ENCODE data around the gene ST6GALNAC3. TPM values are rescaled to one million over a fixed set of nuclear protein-coding genes. Genes with fewer than 3 reads are reported as not detected.

Gene ST6GALNAC3
- total RNA-seq, 1 experiment from 2014 or later, result 0.82 TPM

DNA sequence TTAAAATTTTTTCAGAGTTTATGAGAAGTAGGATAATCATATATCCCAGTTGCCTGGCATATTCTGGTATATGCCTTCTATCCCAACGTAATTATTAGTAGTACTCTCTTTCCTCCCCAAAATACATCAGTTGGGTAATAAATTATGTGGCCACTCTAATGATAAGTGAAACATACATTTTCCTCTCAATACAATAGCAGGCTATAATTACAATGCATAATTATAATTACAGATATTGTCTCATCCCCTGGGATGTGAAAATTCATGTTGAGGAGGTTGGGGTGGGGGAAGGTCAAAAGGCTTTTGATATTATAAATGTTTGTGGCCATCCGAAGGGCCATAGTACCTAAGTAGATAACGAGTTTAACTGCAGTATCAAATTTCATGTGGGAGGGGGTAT lies 277.1 kb downstream of the ST6GALNAC3 start:
- Mint-ChIP-seq H3K27me3 (ENCODE audit: insufficient read depth, unreplicated experiment) (peaks cover 31% of the 10 kb centered on the region), H3K36me3 (ENCODE audit: insufficient read depth, unreplicated experiment) (no peaks in the 10 kb centered on the region), H3K27ac (ENCODE audit: low read depth, unreplicated experiment) (no peak overlapping the region), H3K4me1 (ENCODE audit: insufficient read depth, unreplicated experiment) (no peaks in the 10 kb centered on the region), H3K4me3 (ENCODE audit: unreplicated experiment) (no peak overlapping the region), H3K9me3 (ENCODE audit: unreplicated experiment) (no peaks in the 10 kb centered on the region)
- no peak for DNase-seq (ENCODE audit: unreplicated experiment)
- BruUV-seq (replicated peaks), result no TSS peak
- ChIA-PET POLR2A (interaction anchor here (0.6 kb wide), 1 partner anchor 387 kb away, joined by 3 read pairs; no protein-coding TSS in a partner anchor), CTCF (interaction anchor here (0.6 kb wide), 1 partner anchor 197 kb away, joined by 4 read pairs; no protein-coding TSS in a partner anchor)
- intact Hi-C loops (cut with micrococcal nuclease), result no loop called here
- TF ChIP-seq, protein P1, sequence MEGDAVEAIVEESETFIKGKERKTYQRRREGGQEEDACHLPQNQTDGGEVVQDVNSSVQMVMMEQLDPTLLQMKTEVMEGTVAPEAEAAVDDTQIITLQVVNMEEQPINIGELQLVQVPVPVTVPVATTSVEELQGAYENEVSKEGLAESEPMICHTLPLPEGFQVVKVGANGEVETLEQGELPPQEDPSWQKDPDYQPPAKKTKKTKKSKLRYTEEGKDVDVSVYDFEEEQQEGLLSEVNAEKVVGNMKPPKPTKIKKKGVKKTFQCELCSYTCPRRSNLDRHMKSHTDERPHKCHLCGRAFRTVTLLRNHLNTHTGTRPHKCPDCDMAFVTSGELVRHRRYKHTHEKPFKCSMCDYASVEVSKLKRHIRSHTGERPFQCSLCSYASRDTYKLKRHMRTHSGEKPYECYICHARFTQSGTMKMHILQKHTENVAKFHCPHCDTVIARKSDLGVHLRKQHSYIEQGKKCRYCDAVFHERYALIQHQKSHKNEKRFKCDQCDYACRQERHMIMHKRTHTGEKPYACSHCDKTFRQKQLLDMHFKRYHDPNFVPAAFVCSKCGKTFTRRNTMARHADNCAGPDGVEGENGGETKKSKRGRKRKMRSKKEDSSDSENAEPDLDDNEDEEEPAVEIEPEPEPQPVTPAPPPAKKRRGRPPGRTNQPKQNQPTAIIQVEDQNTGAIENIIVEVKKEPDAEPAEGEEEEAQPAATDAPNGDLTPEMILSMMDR (IDR thresholded peaks at IDR 0.05; ENCODE audit: unreplicated experiment), result no peak

DNA sequence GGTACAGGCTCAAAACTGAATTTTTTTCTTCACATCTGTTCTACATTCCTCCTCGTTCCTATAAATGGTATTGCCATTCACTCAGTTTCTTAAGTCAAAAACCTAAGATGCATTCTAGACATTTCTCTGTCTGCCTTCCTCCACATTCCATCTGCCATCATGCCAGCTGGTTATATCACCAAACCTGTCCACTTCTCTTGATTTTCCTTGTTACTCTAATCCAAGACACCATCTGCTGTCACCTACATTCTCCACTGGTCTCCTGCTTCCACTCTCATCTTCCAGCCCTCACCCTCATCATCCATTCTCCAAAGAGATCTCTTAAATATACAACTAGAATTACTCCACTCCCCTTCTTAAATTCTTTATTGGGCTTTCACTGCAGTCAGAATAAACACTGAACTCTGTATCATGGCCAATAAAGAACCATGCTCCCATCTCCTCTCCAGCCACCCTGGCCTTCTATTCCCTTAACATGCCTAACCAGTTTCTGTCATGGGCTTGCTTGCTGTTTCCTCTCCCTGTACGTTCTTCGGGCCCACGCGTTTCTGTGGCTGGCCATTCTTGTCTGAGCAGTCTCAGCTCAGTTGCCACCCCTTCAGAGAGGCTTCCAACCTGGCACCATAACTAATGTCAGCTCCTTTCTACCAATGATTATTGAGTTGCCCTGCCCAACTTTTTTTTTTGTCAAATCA lies 278.3 kb downstream of the ST6GALNAC3 start:
- TF ChIP-seq, protein P1 (IDR thresholded peaks at IDR 0.05; ENCODE audit: unreplicated experiment), result no peak
- Mint-ChIP-seq H3K4me1 (ENCODE audit: insufficient read depth, unreplicated experiment) (no peaks in the 10 kb centered on the region), H3K27ac (ENCODE audit: low read depth, unreplicated experiment) (no peak overlapping the region), H3K27me3 (ENCODE audit: insufficient read depth, unreplicated experiment) (peaks cover 31% of the 10 kb centered on the region), H3K36me3 (ENCODE audit: insufficient read depth, unreplicated experiment) (no peaks in the 10 kb centered on the region), H3K4me3 (ENCODE audit: unreplicated experiment) (no peak overlapping the region), H3K9me3 (ENCODE audit: unreplicated experiment) (no peaks in the 10 kb centered on the region)
- POLR2A ChIA-PET, result interaction anchor here (0.7 kb wide), 1 partner anchor 403 kb away, joined by 3 read pairs; no protein-coding TSS in a partner anchor
- CTCF ChIA-PET, result interaction anchor here (0.7 kb wide), 2 partner anchors 362 to 1314 kb away, joined by 3 to 5 read pairs; no protein-coding TSS in a partner anchor
- no peak for DNase-seq (ENCODE audit: unreplicated experiment)
- intact Hi-C loops (cut with micrococcal nuclease), result no loop called here
- no TSS peak for BruUV-seq (replicated peaks)

DNA sequence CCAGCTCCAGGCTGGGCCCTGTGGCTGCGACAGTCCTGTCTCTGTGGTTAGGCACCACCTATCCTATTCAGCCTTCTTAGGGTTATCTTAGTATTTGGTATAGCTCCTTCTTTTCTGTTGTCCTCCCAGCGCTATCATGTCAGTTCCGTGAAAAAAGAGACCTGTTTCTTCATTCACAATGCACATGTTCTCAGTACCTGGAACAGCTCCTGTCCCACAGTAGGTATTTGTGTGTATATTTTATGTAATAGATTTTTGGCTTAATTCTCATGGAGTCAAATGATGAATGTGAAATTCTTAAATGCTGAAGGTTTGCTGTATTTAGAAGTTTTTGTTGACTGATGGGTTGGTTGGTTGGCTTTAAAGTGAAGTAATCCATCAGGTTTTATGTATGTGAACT lies 279.7 kb downstream of the ST6GALNAC3 start:
- TF ChIP-seq, protein P1 (IDR thresholded peaks at IDR 0.05; ENCODE audit: unreplicated experiment), result no peak
- ChIA-PET CTCF (no interaction called here), POLR2A (no interaction called here)
- DNase-seq (ENCODE audit: unreplicated experiment), result no peak
- H3K27me3 Mint-ChIP-seq (ENCODE audit: insufficient read depth, unreplicated experiment), result peaks cover 27% of the 10 kb centered on the region
- intact Hi-C loops (cut with micrococcal nuclease), result no loop called here
- H3K4me3 Mint-ChIP-seq (ENCODE audit: unreplicated experiment), result no peak overlapping the region
- no peaks in the 10 kb centered on the region for H3K9me3 Mint-ChIP-seq (ENCODE audit: unreplicated experiment)
- no peaks in the 10 kb centered on the region for H3K36me3 Mint-ChIP-seq (ENCODE audit: insufficient read depth, unreplicated experiment)
- no peaks in the 10 kb centered on the region for H3K4me1 Mint-ChIP-seq (ENCODE audit: insufficient read depth, unreplicated experiment)
- no peak overlapping the region for H3K27ac Mint-ChIP-seq (ENCODE audit: low read depth, unreplicated experiment)
- BruUV-seq (replicated peaks), result no TSS peak

DNA sequence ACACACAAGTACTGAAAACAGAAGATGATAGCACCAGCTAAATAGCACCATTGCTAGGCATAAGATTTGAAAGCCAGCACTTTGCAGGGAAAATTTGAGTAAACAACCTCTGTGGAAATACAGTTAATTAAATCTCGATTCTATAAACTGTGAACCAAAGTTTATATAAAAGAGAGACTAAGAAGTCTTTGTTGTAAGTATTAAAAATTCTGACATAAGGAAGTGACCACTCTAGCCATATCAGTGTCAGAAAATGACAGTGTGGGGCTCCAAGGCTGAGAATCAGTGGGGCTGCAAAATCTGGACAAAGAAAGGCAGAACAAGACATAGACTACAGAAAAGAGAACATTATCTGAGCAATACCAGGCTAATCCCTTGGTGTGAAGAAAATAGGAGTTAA lies 292.2 kb downstream of the ST6GALNAC3 start:
- Mint-ChIP-seq H3K27me3 (ENCODE audit: insufficient read depth, unreplicated experiment) (peaks cover 15% of the 10 kb centered on the region), H3K4me1 (ENCODE audit: insufficient read depth, unreplicated experiment) (no peaks in the 10 kb centered on the region), H3K27ac (ENCODE audit: low read depth, unreplicated experiment) (no peak overlapping the region), H3K4me3 (ENCODE audit: unreplicated experiment) (no peak overlapping the region), H3K36me3 (ENCODE audit: insufficient read depth, unreplicated experiment) (no peaks in the 10 kb centered on the region), H3K9me3 (ENCODE audit: unreplicated experiment) (no peaks in the 10 kb centered on the region)
- intact Hi-C loops (cut with micrococcal nuclease), result no loop called here
- CTCF ChIA-PET, result no interaction called here
- BruUV-seq (replicated peaks), result no TSS peak
- POLR2A ChIA-PET, result no interaction called here
- TF ChIP-seq, protein P1 (IDR thresholded peaks at IDR 0.05; ENCODE audit: unreplicated experiment), result no peak
- no peak for DNase-seq (ENCODE audit: unreplicated experiment)

Data from MCF 10A (cell line).